IMR-90 (cell line): Measurements from ENCODE around the gene MTM1. TPM values are rescaled to one million over a fixed set of nuclear protein-coding genes. Genes with fewer than 3 reads are reported as not detected.

Source experiments
- ATAC-seq: fragments of 200-7000 bp; cut with Tn5 transposase; 2 replicates; pipeline ENCODE4 v1.9.1; 2020; ENCODE audit warnings: low read depth, mild to moderate bottlenecking, moderate library complexity
- BruUV-seq: library from RNA; stranded (reverse); fragments of 400-500 nt; replicated peaks from 2 replicates; lab custom pipeline; 2021; lab: Mats Ljungman, UMichigan
- CTCF ChIA-PET: fragments of 300-600 bp; formaldehyde crosslinking; extraction: SDS; loops from one replicate; lab custom pipeline; 2021; ENCODE audit warnings: antibody characterized with exemption; lab: Yijun Ruan, JAX
- POLR2A ChIA-PET: fragments of 300-600 bp; sonication (Branson Sonifier 250); formaldehyde crosslinking; loops from one replicate; lab custom pipeline; 2022; ENCODE audit warnings: antibody characterized with exemption; ENCODE audit not compliant: unreplicated experiment; lab: Charles Lee
- DNase-seq: peaks from one replicate; pipeline ENCODE4 v3.0.0; 2013
- H2AFZ ChIP-seq: replicated peaks from 2 replicates; pipeline ENCODE3; 2013; ENCODE audit warnings: low read length, mild to moderate bottlenecking; ENCODE audit not compliant: poor library complexity
- H2AK5ac ChIP-seq: 2 replicates; pipeline ENCODE4 v1.6.1; 2013; ENCODE audit warnings: low read depth, low read length, inconsistent platforms
- H2AK9ac ChIP-seq: replicated peaks from 2 replicates; pipeline ENCODE3; 2013; ENCODE audit warnings: mild to moderate bottlenecking, low read depth, low read length, moderate library complexity; ENCODE audit not compliant: poor library complexity
- H2BK120ac ChIP-seq: 2 replicates; pipeline ENCODE4 v1.6.1; 2013; ENCODE audit warnings: low read depth, low read length, inconsistent platforms
- H2BK15ac ChIP-seq: 3 replicates; pipeline ENCODE4 v1.6.1; 2013; ENCODE audit warnings: low read depth, low read length, inconsistent platforms
- H2BK20ac ChIP-seq: 2 replicates; pipeline ENCODE4 v1.6.1; 2013; ENCODE audit warnings: low read depth, mild to moderate bottlenecking, inconsistent platforms, low read length, moderate library complexity
- H2BK5ac ChIP-seq: 2 replicates; pipeline ENCODE4 v1.6.1; 2013; ENCODE audit warnings: mild to moderate bottlenecking, low read depth, low read length, inconsistent platforms; ENCODE audit not compliant: poor library complexity, severe bottlenecking
- H3K14ac ChIP-seq: replicated peaks from 2 replicates; pipeline ENCODE4 v1.6.1; 2013; ENCODE audit warnings: low read depth, low read length, inconsistent platforms
- H3K18ac ChIP-seq: 2 replicates; pipeline ENCODE4 v1.6.1; 2013; ENCODE audit warnings: low read depth, low read length, control low read depth
- H3K23ac ChIP-seq: 2 replicates; pipeline ENCODE4 v1.6.1; 2013; ENCODE audit warnings: low read depth, low read length, inconsistent platforms
- H3K27ac ChIP-seq: 2 replicates; pipeline ENCODE4 v1.5.1; 2013; ENCODE audit warnings: mild to moderate bottlenecking, control low read depth, low read length; ENCODE audit not compliant: insufficient read depth
- H3K27me3 ChIP-seq: 2 replicates; pipeline ENCODE4 v1.6.1; 2013; ENCODE audit warnings: low read length; ENCODE audit not compliant: control insufficient read depth, insufficient read depth
- H3K36me3 ChIP-seq: 2 replicates; pipeline ENCODE4 v1.6.1; 2013; ENCODE audit warnings: low read length, mixed read lengths; ENCODE audit not compliant: control insufficient read depth, insufficient read depth
- H3K4ac ChIP-seq: 2 replicates; pipeline ENCODE4 v1.6.1; 2013; ENCODE audit warnings: low read depth, low read length, inconsistent platforms
- H3K4me1 ChIP-seq: 2 replicates; pipeline ENCODE4 v1.6.1; 2013; ENCODE audit warnings: low read length, mixed read lengths; ENCODE audit not compliant: control insufficient read depth, insufficient read depth
- H3K4me2 ChIP-seq: 2 replicates; pipeline ENCODE4 v1.6.1; 2013; ENCODE audit warnings: low read depth, mild to moderate bottlenecking, control low read depth, low read length, moderate library complexity
- H3K4me3 ChIP-seq: 2 replicates; pipeline ENCODE4 v1.5.1; 2013; ENCODE audit warnings: low read depth, mild to moderate bottlenecking, control low read depth, low read length, moderate library complexity; ENCODE audit not compliant: insufficient read depth
- H3K56ac ChIP-seq: 2 replicates; pipeline ENCODE4 v1.6.1; 2013; ENCODE audit warnings: low read length, inconsistent platforms; ENCODE audit not compliant: insufficient read depth; ENCODE audit errors: extremely low read depth
- H3K79me1 ChIP-seq, 2 experiments: 2 replicates each; pipeline ENCODE4 v1.6.1; 2013; ENCODE audit warnings: low read length in 2 of 2, inconsistent platforms in 1 of 2, low read depth in 1 of 2
- H3K9ac ChIP-seq: 2 replicates; pipeline ENCODE4 v1.6.1; 2013; ENCODE audit warnings: low read depth, low read length, control low read depth
- H3K9me1 ChIP-seq: 2 replicates; pipeline ENCODE4 v1.6.1; 2013; ENCODE audit warnings: low read length, inconsistent platforms; ENCODE audit not compliant: insufficient read depth
- H3K9me3 ChIP-seq: 2 replicates; pipeline ENCODE4 v1.6.1; 2013; ENCODE audit warnings: low read length; ENCODE audit not compliant: control insufficient read depth, insufficient read depth
- H4K20me1 ChIP-seq: 2 replicates; pipeline ENCODE4 v1.6.1; 2013; ENCODE audit warnings: low read length, inconsistent platforms; ENCODE audit not compliant: insufficient read depth
- H4K5ac ChIP-seq: 2 replicates; pipeline ENCODE4 v1.6.1; 2013; ENCODE audit warnings: mild to moderate bottlenecking, low read depth, low read length, control low read depth
- H4K8ac ChIP-seq, 2 experiments: 2 replicates each; pipeline ENCODE4 v1.6.1; 2013; ENCODE audit warnings: low read depth in 2 of 2, low read length in 2 of 2, control low read depth in 1 of 2, inconsistent platforms in 1 of 2
- H4K91ac ChIP-seq: 2 replicates; pipeline ENCODE4 v1.6.1; 2013; ENCODE audit warnings: low read depth, low read length, inconsistent platforms; ENCODE audit not compliant: insufficient read depth
- NFE2L2 ChIP-seq: fragments of 150-350 bp; IDR thresholded peaks from 2 replicates; pipeline ENCODE4 v1.6.1; 2016; ENCODE audit warnings: low read depth, mild to moderate bottlenecking, low read length
- RAD21 ChIP-seq: IDR thresholded peaks from 2 replicates; pipeline ENCODE4 v1.6.1; 2012; ENCODE audit warnings: low read length, improper control_type of control experiment
- RCOR1 ChIP-seq: IDR thresholded peaks from 2 replicates; pipeline ENCODE4 v1.6.1; 2012; ENCODE audit warnings: mild to moderate bottlenecking, low read length, improper control_type of control experiment; ENCODE audit not compliant: insufficient replicate concordance
- SMC3 ChIP-seq: fragments of 150-350 bp; IDR thresholded peaks from 2 replicates; pipeline ENCODE4 v1.6.1; 2016; ENCODE audit warnings: low read depth, mild to moderate bottlenecking, antibody characterized with exemption, low read length, moderate library complexity
- WGBS, 2 experiments: methylation state at CpG; one replicate each; pipeline versions ENCODE4 v1.1.5 to v1.1.7; 2013; ENCODE audit warnings: missing lambda C conversion rate in 2 of 2; ENCODE audit not compliant: insufficient read length in 1 of 2; ENCODE audit errors: extremely low coverage in 2 of 2; 5-methylcytosine and 5-hydroxymethylcytosine counted together
- dilution Hi-C: fragments of 300-500 bp; cut with HindIII; formaldehyde crosslinking; loops from one replicate; pipeline ENCODE4 v1.14.3; 2018; ENCODE audit warnings: low sequenced_read_pairs; ENCODE audit not compliant: unreplicated experiment
- in situ Hi-C: fragments of 300-500 bp; cut with MboI; formaldehyde crosslinking; loops from 3 replicates; pipeline ENCODE4 v1.14.3; 2019; ENCODE audit warnings: low sequenced_read_pairs, inconsistent platforms, mixed read lengths
- intact Hi-C: fragments of 100-400 bp; cut with micrococcal nuclease; formaldehyde crosslinking; loops from 2 replicates; pipeline ENCODE4 v1.10.0; 2022
- polyA plus RNA-seq, 3 experiments: library from polyadenylated mRNA; depleted of rRNA; stranded (reverse); fragments of >200 nt; gene quantifications; 2 replicates each; pipeline ENCODE4 v1.2.3, GENCODE V29; 2012; ENCODE audit warnings: low replicate concordance in 1 of 3
- total RNA-seq: library from RNA; depleted of rRNA; stranded (reverse); fragments of >200 nt; gene quantifications from 2 replicates; pipeline ENCODE4 v1.2.3, GENCODE V29; 2012

MTM1 gene
- total and polyA plus RNA-seq, 2 of the 4 experiments (the other 2 are of a cell fraction), result 3.8 to 5.6 TPM

DNA sequence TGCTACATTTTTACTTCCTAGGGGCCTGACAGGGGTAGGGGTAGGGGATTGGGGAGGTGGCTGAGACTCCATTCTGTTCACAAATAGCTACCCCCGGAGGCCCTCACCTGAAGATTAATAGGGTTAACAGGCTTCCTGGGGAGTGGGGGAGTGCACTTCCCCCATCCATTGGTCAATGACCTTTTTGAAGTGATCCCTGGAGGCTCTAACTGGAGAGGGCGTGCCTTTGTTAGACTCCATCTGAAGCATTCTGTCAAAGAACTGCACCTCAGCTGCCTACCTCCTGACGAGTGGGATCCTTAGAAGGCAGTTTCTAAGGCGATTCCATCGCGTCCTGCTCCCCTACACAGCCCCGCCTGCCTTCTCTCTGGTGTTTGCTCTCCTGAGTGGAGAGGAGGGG, 10.0 kb upstream of the MTM1 start:
- no peak for TF ChIP-seq SMC3
- no peak for TF ChIP-seq RCOR1
- no peak for TF ChIP-seq RAD21
- no peak for TF ChIP-seq NFE2L2
- Histone ChIP-seq H2BK5ac (no peak overlapping the region), H3K4me3 (no peak overlapping the region), H3K9me3 (no peaks in the 10 kb centered on the region), H2AK9ac (peak overlapping the region; percentile 37), H3K4me2 (no peak overlapping the region), H2AFZ (no peak overlapping the region), H3K23ac (no peak overlapping the region), H4K20me1 (no peaks in the 10 kb centered on the region), H2BK15ac (no peak overlapping the region), H3K9ac (no peak overlapping the region), H3K18ac (no peak overlapping the region), H2BK20ac (no peak overlapping the region), H4K8ac (no peak overlapping the region), H3K4ac (no peak overlapping the region), H3K9me1 (no peaks in the 10 kb centered on the region), H3K56ac (no peak overlapping the region), H4K5ac (no peak overlapping the region), H3K4me1 (no peaks in the 10 kb centered on the region), H2AK5ac (no peak overlapping the region), H3K36me3 (no peaks in the 10 kb centered on the region), H3K14ac (no peak overlapping the region), H3K27me3 (peaks cover 3% of the 10 kb centered on the region), H2BK120ac (no peak overlapping the region), H3K79me1 (no peaks in the 10 kb centered on the region), H3K27ac (no peak overlapping the region), H4K91ac (no peak overlapping the region)
- no TSS peak for BruUV-seq
- no peak for ATAC-seq
- POLR2A ChIA-PET, result no interaction called here
- in situ Hi-C loops (no loop called here), intact Hi-C loops (no loop called here), dilution Hi-C loops (no loop called here)
- no peak for DNase-seq
- no CpG with 5 or more reads among the region's 7 CpGs for WGBS, 2 experiments
- CTCF ChIA-PET, result no interaction called here
